H1 (cell line): Measurements from ENCODE around the gene TCTN3. TPM values are rescaled to one million over a fixed set of nuclear protein-coding genes. Genes with fewer than 3 reads are reported as not detected.

ENCODE experiments used
- CBX8 ChIP-seq: fragments of 300-800, 300-1000 bp; sonication (generic); IDR thresholded peaks from 2 replicates; pipeline ENCODE4 v1.7.1; 2016; ENCODE audit warnings: low read depth, low read length, borderline replicate concordance
- EP300 ChIP-seq, 2 experiments: IDR thresholded peaks; 1 replicate in 1 of 2; 2 replicates in 1 of 2; pipeline ENCODE4 v1.6.1; 2011 to 2012; ENCODE audit warnings: low read depth in 2 of 2, low read length in 2 of 2, mild to moderate bottlenecking in 2 of 2, borderline replicate concordance in 1 of 2, inconsistent platforms in 1 of 2, moderate library complexity in 1 of 2
- GTF2F1 ChIP-seq: IDR thresholded peaks from 2 replicates; pipeline ENCODE4 v1.6.1; 2012; ENCODE audit warnings: low read depth, low read length, improper control_type of control experiment, borderline replicate concordance
- RBBP5 ChIP-seq: IDR thresholded peaks from 2 replicates; pipeline ENCODE4 v1.7.1; 2012; ENCODE audit warnings: low read depth, mild to moderate bottlenecking, inconsistent platforms, low read length, moderate library complexity, borderline replicate concordance
- SP1 ChIP-seq: IDR thresholded peaks from 2 replicates; pipeline ENCODE4 v1.6.1; 2011; ENCODE audit warnings: low read depth, low read length
- polyA plus RNA-seq, 7 experiments: library from polyadenylated mRNA; depleted of rRNA in 3 of 7; stranded (reverse) in 5 of 7; unstranded in 2 of 7; fragments of >200 nt in 5 of 7; fragments of 200-250 nt in 2 of 7; gene quantifications; 1 replicate in 5 of 7; 2 replicates in 1 of 7; 4 replicates in 1 of 7; pipeline versions ENCODE4 v1.2.1 to v1.2.3, GENCODE V29; 2011 to 2013; ENCODE audit warnings: missing spikeins in 2 of 7, mixed read lengths in 2 of 7
- total RNA-seq: library from RNA; stranded (reverse); fragmentation: NEBNext Ultra II Directional; extraction: Animal tissue kit (Norgen Biotek cat#: 25700); gene quantifications from 2 replicates; pipeline ENCODE4 v1.2.1, GENCODE V29; 2021

Gene TCTN3
- total and polyA plus RNA-seq, 2 of the 8 experiments (the other 6 are each of a cell fraction or from before 2014, with no cell fraction given) = 34.7 to 39.8 TPM

DNA sequence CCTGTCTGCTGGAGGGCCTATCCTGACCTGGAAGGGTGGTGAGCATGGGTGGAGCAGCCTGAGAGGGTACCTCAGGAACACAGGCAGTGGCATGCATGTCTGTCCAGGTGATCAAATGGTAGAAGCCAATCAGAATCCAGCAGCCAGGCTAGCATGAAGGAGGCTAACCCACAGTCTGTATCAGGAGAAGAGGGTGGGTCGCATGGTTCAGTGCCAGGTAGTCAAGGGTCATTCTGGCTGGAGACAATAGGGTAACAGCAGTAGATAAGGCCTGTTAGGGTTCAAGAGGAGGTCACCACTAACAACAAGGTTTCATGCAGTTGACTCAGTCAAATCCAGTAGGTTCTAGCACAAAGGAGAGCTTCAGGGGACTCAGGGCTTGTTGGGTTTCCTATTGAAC, 47.6 kb downstream of the TCTN3 start (continued):
- TF ChIP-seq RBBP5 (no peak), CBX8 (no peak), GTF2F1 (no peak), SP1 (no peak), EP300 (IDR thresholded peaks at IDR 0.05; ENCODE audit: borderline replicate concordance in 1 of 2, low read depth in 2 of 2, low read length in 2 of 2) (no peak)
